ENCODE data around the gene MACROD1.

Gene MACROD1

GRCh38 chr11:64093233-64094039 lies 72.5 kb downstream of the MACROD1 start:
- DNase-seq (ENCODE audit: low read depth in 2 of 2), result no peak

- no peak for DNase-seq (ENCODE audit: low read depth in 2 of 2)
These were observed 73.2 kb downstream of the MACROD1 start for GRCh38 chr11:64092761-64093136.

- no peak for DNase-seq (ENCODE audit: low read depth in 2 of 2)
These were observed 73.7 kb downstream of the MACROD1 start for GRCh38 chr11:64092111-64092760.

DNA sequence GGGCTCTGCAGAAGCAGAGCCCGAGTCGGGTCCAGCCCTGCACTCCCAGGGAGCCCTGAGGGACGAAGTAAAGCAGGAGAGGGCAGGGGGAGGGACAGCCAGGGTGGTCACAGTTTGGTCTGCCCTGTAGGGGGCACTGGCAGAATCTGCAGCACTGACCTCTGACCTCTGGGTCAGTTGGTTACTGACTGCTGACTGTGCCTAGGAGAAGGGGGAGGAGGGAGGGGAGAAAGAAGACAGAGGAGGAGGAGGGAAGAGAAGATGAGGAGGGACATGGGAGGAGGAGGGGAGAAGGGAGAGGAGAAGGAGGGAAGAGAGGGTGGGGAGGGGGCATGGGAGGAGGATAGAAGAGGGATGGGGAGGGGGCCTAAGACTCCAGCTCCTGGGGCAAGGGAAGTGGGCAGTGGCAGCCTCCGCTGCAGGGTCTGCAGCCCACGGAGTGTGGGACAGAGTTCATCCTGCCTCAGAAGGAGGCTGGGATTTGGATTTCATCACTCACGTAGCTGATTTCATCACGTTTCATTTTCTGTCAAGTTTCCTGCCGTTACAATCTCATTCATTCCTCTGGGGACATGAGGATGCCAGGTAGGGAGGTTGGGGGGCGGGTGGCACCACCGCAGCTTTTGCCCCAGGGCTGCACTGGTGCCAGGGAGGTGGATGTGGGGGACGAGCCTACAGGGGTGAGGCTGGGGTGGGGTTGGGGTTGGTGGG lies 75.0 kb downstream of the MACROD1 start:
- no peak for DNase-seq (ENCODE audit: low read depth in 2 of 2)

- DNase-seq (ENCODE audit: low read depth in 2 of 2), result no peak
These were observed 75.8 kb downstream of the MACROD1 start for GRCh38 chr11:64089915-64090805.

DNA sequence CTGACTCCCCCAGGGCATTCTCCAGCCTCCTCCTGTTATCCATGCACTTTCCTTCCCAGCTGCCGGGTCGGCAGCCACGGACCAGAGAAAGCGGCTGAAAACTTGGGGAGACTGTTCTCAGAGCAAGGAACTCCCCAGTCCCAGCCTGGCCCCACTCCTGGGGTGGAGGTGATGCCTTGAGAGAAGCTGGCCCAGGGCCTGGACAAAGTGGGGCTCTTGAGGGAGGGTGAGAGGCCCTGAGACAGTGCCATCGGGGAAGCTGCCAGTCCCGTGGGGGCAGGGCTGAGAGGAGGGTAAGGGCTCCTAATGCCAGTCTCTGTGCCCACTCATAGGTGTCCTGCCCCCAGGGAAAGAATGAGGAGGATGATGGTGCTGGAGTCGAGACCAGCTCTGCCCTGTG lies 76.4 kb downstream of the MACROD1 start:
- DNase-seq (ENCODE audit: low read depth in 2 of 2), result no peak

DNA sequence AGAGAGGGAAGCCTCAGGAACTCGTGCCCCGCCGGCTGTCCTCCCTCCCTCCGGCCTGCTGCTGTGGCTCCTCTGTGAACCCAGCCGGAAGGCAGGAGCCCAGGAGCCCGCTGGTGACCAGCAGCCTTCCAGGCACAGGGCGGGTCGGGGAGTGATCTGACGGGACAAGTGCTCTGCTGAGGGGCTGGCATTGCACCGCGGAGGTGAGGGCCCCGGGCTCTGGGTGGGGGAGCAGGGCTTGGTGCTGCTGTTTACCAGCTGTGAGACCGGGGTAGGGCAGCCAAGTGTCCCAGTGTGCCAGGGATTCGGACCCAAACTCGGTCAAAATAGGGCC lies 76.9 kb downstream of the MACROD1 start:
- no peak for DNase-seq (ENCODE audit: low read depth in 2 of 2)

DNA sequence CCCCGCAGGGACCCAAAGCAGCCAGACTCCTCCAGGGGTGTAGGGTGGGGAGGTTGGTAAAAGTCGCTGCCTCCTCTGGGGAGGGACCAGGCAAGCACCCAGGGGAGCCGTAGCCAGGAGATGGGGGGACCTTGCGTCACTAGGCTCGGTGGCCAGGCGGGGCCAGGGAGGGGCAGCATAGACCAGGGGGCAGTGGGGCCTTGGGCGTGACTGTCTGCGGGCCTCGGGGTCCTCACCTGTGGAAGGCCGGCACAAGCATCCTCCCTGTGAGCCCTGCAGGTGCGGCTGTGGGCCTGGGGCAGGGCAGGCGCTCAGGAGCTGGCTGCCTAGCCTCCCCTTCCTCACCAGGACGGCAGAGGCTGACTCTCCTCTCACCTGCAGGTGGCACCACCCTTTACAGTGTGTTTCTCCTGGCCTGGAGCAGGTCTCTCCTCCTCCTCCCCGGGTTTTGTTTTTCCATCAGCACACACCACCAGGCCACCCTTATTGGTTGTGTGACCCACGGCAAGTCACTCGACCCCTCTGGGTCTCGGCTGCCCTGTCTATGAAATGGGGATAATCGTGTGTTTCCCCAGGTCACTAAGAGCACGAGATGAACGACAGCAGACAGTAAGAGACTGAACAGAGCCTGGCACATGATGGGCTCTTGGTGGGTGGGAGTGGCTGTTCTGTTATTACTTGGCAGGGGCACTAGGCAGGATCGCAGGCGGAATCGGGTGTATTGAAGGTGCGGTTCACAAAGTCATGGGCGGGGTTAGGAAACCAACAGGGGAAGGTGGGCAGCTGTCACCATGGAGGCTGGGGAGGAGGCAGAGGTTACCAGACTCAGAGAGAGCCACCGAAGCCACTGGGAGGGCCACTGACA lies 77.5 kb downstream of the MACROD1 start:
- no peak for DNase-seq (ENCODE audit: low read depth in 2 of 2)

DNA sequence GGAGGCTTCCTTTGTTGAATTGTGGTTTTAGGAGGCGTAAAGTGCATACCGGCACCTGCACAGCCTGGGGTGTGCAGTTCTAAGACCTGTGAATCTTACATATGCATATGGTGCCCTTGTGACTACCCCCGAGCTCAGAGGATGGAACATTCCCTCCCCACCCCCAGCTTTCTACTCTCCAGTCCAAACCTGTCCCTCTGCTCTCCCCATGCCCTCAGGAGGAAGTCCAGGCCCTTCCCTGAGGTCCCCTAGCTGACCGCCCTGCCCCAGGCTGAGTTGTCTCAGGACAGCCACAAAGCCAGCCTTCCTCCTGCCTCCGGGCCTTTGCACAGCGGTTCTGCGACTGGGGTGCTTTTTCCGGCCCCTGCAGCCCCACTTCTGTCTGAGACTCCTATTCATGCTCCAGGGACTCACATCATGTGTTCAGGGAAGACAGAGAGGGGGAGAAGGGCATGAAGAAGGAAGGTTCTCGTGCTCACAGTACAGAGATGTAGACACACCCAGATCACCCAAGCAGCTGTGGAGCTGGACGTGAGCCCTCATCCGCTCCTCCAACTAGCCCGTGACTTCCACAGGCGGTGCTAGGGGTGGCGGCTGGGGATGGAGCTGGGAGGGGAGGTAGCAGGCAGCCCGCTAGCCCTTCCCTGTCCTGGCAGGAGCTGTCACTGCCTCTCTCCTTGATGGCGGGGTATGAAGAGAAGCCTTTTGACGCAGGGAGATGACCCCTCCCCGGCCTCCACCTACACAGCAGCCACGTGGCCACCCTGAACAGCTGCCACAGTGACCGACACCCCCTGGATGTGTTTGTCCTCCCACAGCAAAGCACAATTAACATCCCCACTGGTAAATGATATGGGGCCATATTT lies 79.4 kb downstream of the MACROD1 start:
- DNase-seq (ENCODE audit: low read depth in 2 of 2), result no peak

GRCh38 chr11:64085906-64086257 lies 80.0 kb downstream of the MACROD1 start:
- DNase-seq (ENCODE audit: low read depth in 2 of 2), result no peak

DNA sequence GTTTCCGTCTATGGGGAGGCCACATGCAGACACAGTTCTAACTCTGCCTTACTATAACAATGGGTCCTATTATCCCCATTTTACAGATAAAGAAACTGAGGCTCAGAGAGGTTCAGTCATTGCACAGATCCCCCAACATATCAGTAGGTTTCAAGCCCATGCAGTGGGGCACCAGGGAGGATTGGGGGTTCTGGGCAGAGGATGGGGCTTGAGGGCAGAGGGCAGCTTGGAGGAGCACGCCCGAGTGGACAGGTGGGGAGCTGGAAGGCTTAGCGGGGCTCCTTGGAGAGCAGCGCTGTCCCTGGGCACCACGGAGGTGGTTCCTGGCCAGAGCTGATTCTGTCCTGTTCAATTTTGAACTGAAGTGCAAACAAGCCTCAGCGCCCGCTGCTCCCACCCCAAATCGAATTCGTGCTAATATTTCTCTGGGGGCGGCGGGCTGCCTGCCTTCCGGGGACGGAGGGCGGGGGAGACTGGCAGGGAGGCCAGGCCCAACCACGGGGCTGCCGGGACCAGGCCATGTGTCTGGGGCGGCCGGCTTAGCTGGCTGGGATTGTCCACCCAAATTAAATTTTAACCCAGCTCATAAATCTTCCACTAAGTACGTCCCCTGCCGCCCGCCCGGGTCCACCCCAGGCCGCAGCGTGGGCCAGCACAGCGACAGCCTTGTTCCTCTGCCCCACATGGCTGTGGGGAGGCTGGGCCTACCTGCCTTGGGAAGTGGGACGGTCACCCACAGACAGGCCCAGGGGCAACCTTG lies 80.8 kb downstream of the MACROD1 start:
- DNase-seq (ENCODE audit: low read depth in 2 of 2), result no peak

GRCh38 chr11:64084146-64084950 lies 81.6 kb downstream of the MACROD1 start:
- no peak for DNase-seq (ENCODE audit: low read depth in 2 of 2)

- DNase-seq (ENCODE audit: low read depth in 2 of 2), result no peak
These were observed 82.4 kb downstream of the MACROD1 start for GRCh38 chr11:64083398-64084080.

DNA sequence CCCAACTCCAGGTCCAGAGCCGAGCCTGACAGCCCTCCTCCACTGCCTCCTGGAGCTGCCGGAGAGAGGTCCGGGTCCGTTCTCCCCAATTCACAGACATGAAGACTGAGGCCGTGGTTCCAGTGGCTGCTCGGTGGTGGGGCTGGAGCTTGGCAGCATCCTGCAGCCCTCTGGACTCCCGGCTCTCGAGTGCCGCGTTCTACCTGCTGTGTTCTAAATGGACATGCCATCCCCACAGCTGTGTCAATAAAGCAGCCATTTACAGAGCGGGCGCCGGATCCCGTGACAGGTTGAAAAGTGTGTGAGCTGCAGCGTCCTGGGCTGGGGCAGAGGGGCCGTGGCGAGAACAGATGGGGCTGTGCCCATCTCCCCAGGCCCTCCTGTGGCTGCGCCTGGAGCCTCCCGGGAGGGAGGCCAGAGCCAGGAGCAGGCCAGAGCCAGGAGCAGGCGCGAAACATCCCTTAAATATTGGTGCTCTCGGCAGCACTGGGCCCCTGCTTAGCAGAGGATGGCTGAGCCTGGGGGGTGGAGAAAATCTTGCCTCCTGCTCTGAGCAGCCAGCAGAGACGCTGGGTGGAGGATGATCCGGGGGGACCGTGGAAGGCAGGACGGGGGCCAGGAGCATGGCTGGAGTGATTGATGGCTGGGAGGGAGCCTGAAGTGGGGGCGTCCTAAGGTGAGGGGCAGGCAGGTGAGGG lies 84.0 kb downstream of the MACROD1 start:
- DNase-seq (ENCODE audit: low read depth in 2 of 2), result no peak

- no peak for DNase-seq (ENCODE audit: low read depth in 2 of 2)
These were observed 85.5 kb downstream of the MACROD1 start for GRCh38 chr11:64080390-64080789.

DNA sequence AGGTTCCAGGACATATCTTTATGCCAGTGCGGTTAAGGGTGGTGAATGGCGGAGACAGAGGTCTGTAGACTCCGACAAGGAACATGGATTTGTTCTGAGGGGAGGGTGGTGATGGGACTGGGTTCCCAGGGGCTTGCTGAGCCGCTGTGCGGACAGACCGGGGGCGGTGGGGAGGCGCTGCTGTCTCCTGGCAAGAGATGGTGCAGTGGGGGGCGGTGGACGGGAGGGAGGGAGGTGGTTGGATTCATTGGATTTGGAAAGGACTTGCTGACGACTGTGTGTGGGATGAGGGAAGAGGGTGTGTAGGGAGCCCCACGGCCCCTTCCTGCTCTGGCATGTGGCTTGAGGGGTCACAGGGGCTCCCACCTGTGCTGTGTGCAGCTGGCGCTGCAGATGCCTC lies 87.0 kb downstream of the MACROD1 start:
- DNase-seq (ENCODE audit: low read depth in 2 of 2), result no peak

DNA sequence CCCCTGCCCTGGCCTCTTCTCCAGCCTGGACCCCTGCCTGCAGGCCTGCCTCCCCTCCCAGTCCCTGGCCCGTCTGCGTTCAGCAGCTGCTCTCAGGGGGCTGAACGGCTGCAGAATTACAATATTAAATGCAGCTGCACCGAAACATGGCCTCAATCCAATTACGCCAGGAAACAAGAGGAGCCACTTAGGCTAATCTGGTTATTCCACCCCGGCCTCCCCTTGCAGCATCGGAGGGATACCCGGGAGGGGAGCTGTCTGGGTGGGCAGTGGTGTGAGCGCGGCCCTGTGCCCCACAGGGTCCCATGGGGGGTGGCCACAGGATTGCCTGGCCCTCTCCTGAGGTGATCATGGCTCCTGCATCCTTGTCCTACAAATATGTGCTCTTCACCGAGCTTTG lies 87.6 kb downstream of the MACROD1 start:
- no peak for DNase-seq (ENCODE audit: low read depth in 2 of 2)
